ENCODE measurements around the gene CREM. TPM values are rescaled to one million over a fixed set of nuclear protein-coding genes. Genes with fewer than 3 reads are reported as not detected.

The CREM gene
- total and polyA plus RNA-seq, 10 of the 15 experiments (the other 5 are each of a cell fraction or from before 2014, with no cell fraction given): 51.3 to 115 (median 70.6) TPM

DNA sequence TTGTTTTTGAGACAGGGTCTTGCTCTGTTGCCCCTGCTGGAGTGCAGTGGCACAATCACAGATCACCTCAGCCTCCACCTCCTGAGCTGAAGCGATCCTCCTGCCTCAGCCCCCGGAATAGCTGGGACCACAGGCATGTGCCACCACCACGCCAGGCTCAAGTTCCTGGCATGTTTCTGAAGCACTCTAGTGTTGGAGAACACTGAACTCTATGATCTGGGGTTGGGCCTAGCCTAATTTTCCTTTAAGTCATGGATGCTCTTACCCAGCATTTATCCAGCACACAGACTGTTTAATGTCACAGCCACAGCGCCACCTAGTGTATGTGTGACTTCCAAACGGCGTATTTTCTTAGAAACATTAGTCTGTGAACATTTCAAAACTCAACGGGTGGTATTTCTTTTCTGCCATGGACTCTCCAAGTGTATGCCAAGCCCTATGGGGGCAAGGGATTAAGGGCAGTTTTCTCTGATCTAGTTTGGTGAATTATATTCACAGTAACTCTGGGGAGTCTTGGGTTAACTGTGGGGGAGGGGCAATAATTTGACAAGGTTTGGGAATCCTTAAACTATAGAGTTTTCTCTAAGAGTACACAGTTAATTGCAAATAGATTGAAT, 91.8 kb downstream of the CREM start (continued):
- peak; percentile 93 for TF ChIP-seq SMC3 (IDR thresholded peaks at IDR 0.05; ENCODE audit: borderline replicate concordance, low read length)
- TF ChIP-seq LARP7 (IDR thresholded peaks at IDR 0.05): no peak
- no peak for TF ChIP-seq BCL11A (IDR thresholded peaks at IDR 0.05; ENCODE audit: low read depth, low read length)
- TF ChIP-seq, protein P1, sequence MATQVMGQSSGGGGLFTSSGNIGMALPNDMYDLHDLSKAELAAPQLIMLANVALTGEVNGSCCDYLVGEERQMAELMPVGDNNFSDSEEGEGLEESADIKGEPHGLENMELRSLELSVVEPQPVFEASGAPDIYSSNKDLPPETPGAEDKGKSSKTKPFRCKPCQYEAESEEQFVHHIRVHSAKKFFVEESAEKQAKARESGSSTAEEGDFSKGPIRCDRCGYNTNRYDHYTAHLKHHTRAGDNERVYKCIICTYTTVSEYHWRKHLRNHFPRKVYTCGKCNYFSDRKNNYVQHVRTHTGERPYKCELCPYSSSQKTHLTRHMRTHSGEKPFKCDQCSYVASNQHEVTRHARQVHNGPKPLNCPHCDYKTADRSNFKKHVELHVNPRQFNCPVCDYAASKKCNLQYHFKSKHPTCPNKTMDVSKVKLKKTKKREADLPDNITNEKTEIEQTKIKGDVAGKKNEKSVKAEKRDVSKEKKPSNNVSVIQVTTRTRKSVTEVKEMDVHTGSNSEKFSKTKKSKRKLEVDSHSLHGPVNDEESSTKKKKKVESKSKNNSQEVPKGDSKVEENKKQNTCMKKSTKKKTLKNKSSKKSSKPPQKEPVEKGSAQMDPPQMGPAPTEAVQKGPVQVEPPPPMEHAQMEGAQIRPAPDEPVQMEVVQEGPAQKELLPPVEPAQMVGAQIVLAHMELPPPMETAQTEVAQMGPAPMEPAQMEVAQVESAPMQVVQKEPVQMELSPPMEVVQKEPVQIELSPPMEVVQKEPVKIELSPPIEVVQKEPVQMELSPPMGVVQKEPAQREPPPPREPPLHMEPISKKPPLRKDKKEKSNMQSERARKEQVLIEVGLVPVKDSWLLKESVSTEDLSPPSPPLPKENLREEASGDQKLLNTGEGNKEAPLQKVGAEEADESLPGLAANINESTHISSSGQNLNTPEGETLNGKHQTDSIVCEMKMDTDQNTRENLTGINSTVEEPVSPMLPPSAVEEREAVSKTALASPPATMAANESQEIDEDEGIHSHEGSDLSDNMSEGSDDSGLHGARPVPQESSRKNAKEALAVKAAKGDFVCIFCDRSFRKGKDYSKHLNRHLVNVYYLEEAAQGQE (IDR thresholded peaks at IDR 0.05; ENCODE audit: low read depth, low read length): no peak
- TF ChIP-seq, protein P2, sequence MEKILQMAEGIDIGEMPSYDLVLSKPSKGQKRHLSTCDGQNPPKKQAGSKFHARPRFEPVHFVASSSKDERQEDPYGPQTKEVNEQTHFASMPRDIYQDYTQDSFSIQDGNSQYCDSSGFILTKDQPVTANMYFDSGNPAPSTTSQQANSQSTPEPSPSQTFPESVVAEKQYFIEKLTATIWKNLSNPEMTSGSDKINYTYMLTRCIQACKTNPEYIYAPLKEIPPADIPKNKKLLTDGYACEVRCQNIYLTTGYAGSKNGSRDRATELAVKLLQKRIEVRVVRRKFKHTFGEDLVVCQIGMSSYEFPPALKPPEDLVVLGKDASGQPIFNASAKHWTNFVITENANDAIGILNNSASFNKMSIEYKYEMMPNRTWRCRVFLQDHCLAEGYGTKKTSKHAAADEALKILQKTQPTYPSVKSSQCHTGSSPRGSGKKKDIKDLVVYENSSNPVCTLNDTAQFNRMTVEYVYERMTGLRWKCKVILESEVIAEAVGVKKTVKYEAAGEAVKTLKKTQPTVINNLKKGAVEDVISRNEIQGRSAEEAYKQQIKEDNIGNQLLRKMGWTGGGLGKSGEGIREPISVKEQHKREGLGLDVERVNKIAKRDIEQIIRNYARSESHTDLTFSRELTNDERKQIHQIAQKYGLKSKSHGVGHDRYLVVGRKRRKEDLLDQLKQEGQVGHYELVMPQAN (conservative IDR thresholded peaks at IDR 0.05): no peak
- no peak for TF ChIP-seq TCF12 (IDR thresholded peaks at IDR 0.05; ENCODE audit: low read depth, low read length)
- TF ChIP-seq, protein P3, sequence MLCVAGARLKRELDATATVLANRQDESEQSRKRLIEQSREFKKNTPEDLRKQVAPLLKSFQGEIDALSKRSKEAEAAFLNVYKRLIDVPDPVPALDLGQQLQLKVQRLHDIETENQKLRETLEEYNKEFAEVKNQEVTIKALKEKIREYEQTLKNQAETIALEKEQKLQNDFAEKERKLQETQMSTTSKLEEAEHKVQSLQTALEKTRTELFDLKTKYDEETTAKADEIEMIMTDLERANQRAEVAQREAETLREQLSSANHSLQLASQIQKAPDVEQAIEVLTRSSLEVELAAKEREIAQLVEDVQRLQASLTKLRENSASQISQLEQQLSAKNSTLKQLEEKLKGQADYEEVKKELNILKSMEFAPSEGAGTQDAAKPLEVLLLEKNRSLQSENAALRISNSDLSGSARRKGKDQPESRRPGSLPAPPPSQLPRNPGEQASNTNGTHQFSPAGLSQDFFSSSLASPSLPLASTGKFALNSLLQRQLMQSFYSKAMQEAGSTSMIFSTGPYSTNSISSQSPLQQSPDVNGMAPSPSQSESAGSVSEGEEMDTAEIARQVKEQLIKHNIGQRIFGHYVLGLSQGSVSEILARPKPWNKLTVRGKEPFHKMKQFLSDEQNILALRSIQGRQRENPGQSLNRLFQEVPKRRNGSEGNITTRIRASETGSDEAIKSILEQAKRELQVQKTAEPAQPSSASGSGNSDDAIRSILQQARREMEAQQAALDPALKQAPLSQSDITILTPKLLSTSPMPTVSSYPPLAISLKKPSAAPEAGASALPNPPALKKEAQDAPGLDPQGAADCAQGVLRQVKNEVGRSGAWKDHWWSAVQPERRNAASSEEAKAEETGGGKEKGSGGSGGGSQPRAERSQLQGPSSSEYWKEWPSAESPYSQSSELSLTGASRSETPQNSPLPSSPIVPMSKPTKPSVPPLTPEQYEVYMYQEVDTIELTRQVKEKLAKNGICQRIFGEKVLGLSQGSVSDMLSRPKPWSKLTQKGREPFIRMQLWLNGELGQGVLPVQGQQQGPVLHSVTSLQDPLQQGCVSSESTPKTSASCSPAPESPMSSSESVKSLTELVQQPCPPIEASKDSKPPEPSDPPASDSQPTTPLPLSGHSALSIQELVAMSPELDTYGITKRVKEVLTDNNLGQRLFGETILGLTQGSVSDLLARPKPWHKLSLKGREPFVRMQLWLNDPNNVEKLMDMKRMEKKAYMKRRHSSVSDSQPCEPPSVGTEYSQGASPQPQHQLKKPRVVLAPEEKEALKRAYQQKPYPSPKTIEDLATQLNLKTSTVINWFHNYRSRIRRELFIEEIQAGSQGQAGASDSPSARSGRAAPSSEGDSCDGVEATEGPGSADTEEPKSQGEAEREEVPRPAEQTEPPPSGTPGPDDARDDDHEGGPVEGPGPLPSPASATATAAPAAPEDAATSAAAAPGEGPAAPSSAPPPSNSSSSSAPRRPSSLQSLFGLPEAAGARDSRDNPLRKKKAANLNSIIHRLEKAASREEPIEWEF (IDR thresholded peaks at IDR 0.05; ENCODE audit: insufficient replicate concordance, low read depth, low read length): no peak
- no peak for TF ChIP-seq MTA2 (IDR thresholded peaks at IDR 0.05; ENCODE audit: low read depth)
- TF ChIP-seq EGR1 (IDR thresholded peaks at IDR 0.05; ENCODE audit: borderline replicate concordance in 1 of 2, low read depth in 2 of 2, low read length in 2 of 2): no peak
- no peak for TF ChIP-seq IRF4 (IDR thresholded peaks at IDR 0.05; ENCODE audit: low read depth, low read length)
- TF ChIP-seq, protein P4, sequence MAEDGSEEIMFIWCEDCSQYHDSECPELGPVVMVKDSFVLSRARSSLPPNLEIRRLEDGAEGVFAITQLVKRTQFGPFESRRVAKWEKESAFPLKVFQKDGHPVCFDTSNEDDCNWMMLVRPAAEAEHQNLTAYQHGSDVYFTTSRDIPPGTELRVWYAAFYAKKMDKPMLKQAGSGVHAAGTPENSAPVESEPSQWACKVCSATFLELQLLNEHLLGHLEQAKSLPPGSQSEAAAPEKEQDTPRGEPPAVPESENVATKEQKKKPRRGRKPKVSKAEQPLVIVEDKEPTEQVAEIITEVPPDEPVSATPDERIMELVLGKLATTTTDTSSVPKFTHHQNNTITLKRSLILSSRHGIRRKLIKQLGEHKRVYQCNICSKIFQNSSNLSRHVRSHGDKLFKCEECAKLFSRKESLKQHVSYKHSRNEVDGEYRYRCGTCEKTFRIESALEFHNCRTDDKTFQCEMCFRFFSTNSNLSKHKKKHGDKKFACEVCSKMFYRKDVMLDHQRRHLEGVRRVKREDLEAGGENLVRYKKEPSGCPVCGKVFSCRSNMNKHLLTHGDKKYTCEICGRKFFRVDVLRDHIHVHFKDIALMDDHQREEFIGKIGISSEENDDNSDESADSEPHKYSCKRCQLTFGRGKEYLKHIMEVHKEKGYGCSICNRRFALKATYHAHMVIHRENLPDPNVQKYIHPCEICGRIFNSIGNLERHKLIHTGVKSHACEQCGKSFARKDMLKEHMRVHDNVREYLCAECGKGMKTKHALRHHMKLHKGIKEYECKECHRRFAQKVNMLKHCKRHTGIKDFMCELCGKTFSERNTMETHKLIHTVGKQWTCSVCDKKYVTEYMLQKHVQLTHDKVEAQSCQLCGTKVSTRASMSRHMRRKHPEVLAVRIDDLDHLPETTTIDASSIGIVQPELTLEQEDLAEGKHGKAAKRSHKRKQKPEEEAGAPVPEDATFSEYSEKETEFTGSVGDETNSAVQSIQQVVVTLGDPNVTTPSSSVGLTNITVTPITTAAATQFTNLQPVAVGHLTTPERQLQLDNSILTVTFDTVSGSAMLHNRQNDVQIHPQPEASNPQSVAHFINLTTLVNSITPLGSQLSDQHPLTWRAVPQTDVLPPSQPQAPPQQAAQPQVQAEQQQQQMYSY (CRISPR knock-in tag; IDR thresholded peaks at IDR 0.05): no peak
- TF ChIP-seq BMI1 (IDR thresholded peaks at IDR 0.05; ENCODE audit: borderline replicate concordance): no peak
- TF ChIP-seq, protein P5, sequence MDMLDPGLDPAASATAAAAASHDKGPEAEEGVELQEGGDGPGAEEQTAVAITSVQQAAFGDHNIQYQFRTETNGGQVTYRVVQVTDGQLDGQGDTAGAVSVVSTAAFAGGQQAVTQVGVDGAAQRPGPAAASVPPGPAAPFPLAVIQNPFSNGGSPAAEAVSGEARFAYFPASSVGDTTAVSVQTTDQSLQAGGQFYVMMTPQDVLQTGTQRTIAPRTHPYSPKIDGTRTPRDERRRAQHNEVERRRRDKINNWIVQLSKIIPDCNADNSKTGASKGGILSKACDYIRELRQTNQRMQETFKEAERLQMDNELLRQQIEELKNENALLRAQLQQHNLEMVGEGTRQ (IDR thresholded peaks at IDR 0.05; ENCODE audit: borderline replicate concordance, low read depth, low read length): no peak

All from GM12878 (cell line).